K562 (cell line): ENCODE results near the gene TGFBR1. TPM values are rescaled to one million over a fixed set of nuclear protein-coding genes. Genes with fewer than 3 reads are reported as not detected.

Experiments
- ATAC-seq: fragments of 200-7000 bp; cut with Tn5 transposase; 3 replicates; pipeline ENCODE4 v1.9.1; 2020; ENCODE audit warnings: moderate library complexity
- BruUV-seq: library from RNA; stranded (reverse); fragments of 400-500 nt; replicated peaks from 2 replicates; lab custom pipeline; 2021; lab: Mats Ljungman, UMichigan
- CTCF ChIA-PET: fragments of 300-600 bp; formaldehyde crosslinking; extraction: SDS; loops from one replicate; lab custom pipeline; 2021; ENCODE audit warnings: low intra/inter-chr PET ratio; lab: Yijun Ruan, JAX
- POLR2A ChIA-PET: fragments of 300-600, 350-650 bp; sonication (Branson Sonifier 250); formaldehyde crosslinking; extraction: SDS; loops from one replicate; lab custom pipeline; 2021; ENCODE audit warnings: antibody characterized with exemption, inconsistent platforms; lab: Yijun Ruan, JAX
- DNase-seq, 4 experiments: peaks; one replicate each; pipeline versions ENCODE4 v3.0.0 to v3.0.0-alpha.2; 2011 to 2018; ENCODE audit warnings: low spot score in 3 of 4, mixed read lengths in 3 of 4; ENCODE audit errors: extremely low read depth in 1 of 4
- FAIRE-seq: peaks from 2 replicates; lab custom pipeline; 2011; peaks lifted over from hg19 to GRCh38; lab: Jason Lieb, UNC
- H2AFZ ChIP-seq: 2 replicates; pipeline ENCODE4 v1.6.0; 2011; ENCODE audit warnings: low read depth, low read length, control low read depth, inconsistent platforms
- H3K27ac ChIP-seq: fragments of 200-600 bp; 3 replicates; pipeline ENCODE4 v1.8.0; 2011; ENCODE audit warnings: low read depth, mild to moderate bottlenecking, control low read depth, inconsistent platforms, low read length, moderate library complexity, mixed read lengths; ENCODE audit errors: extremely low read depth
- H3K27me3 ChIP-seq, 2 experiments: fragments of 300-600 bp in 1 of 2; 2 replicates in 1 of 2; 3 replicates in 1 of 2; pipeline versions ENCODE4 v1.6.0 to v1.8.0; 2011; ENCODE audit warnings: inconsistent platforms in 2 of 2, low read length in 2 of 2, mild to moderate bottlenecking in 1 of 2, mixed read lengths in 1 of 2, moderate library complexity in 1 of 2; ENCODE audit not compliant: control insufficient read depth in 2 of 2, insufficient read depth in 2 of 2
- H3K36me3 ChIP-seq: fragments of 300-600 bp; 3 replicates; pipeline ENCODE4 v1.8.0; 2011; ENCODE audit warnings: mild to moderate bottlenecking, low read length, inconsistent platforms; ENCODE audit not compliant: control insufficient read depth, insufficient read depth
- H3K4me1 ChIP-seq, 2 experiments: fragments of 200-600 bp in 1 of 2; replicated peaks in 1 of 2; 2 replicates in 1 of 2; 3 replicates in 1 of 2; pipeline versions ENCODE4 v1.5.1 to v1.8.0; 2011; ENCODE audit warnings: inconsistent platforms in 2 of 2, low read length in 2 of 2, mild to moderate bottlenecking in 1 of 2, mixed read lengths in 1 of 2, moderate library complexity in 1 of 2; ENCODE audit not compliant: control insufficient read depth in 2 of 2, insufficient read depth in 2 of 2
- H3K4me2 ChIP-seq: 2 replicates; pipeline ENCODE4 v1.6.1; 2011; ENCODE audit warnings: low read length, control low read depth, inconsistent platforms, mixed read lengths; ENCODE audit not compliant: insufficient read depth
- H3K4me3 ChIP-seq: fragments of 200-600 bp; sonication (generic), shearing (Covaris generic); 2 replicates; pipeline ENCODE4 v1.5.1; 2016; ENCODE audit warnings: control low read depth, inconsistent platforms
- H3K79me2 ChIP-seq: fragments of 200-600 bp; 3 replicates; pipeline ENCODE4 v1.8.0; 2011; ENCODE audit warnings: low read length, inconsistent platforms; ENCODE audit not compliant: control insufficient read depth, insufficient read depth
- H3K9ac ChIP-seq, 2 experiments: 2 replicates each; pipeline versions ENCODE4 v1.6.0 to v1.6.1; 2011; ENCODE audit warnings: low read depth in 2 of 2, low read length in 2 of 2, control low read depth in 1 of 2, inconsistent platforms in 1 of 2, mild to moderate bottlenecking in 1 of 2, mixed read lengths in 1 of 2; ENCODE audit not compliant: insufficient read depth in 1 of 2
- H3K9me1 ChIP-seq: one replicate; pipeline ENCODE4 v1.6.0; 2011; ENCODE audit warnings: inconsistent platforms, mild to moderate bottlenecking, low read length, moderate library complexity; ENCODE audit not compliant: control insufficient read depth, insufficient read depth
- H3K9me3 ChIP-seq: replicated peaks from 2 replicates; pipeline ENCODE4 v1.5.1; 2011; ENCODE audit warnings: low read depth, low read length, inconsistent platforms; ENCODE audit not compliant: control insufficient read depth, insufficient read depth
- H4K20me1 ChIP-seq: replicated peaks from 2 replicates; pipeline ENCODE4 v1.6.1; 2011; ENCODE audit warnings: low read length, inconsistent platforms, mixed read lengths; ENCODE audit not compliant: control insufficient read depth, insufficient read depth
- CBX1 ChIP-seq: sonication (generic); IDR thresholded peaks from 2 replicates; pipeline ENCODE4 v1.6.1; 2016; ENCODE audit warnings: antibody characterized with exemption, low read depth, mild to moderate bottlenecking
- HSF4 ChIP-seq: fragments of 250-450 bp; sonication (Bioruptor Pico); IDR thresholded peaks from 2 replicates; pipeline ENCODE4 v2.1.2; 2022; ENCODE audit warnings: mild to moderate bottlenecking, moderate library complexity, borderline replicate concordance
- KLF1 ChIP-seq: fragments of 450-650 bp; IDR thresholded peaks from 2 replicates; pipeline ENCODE4 v1.6.1; 2016; ENCODE audit warnings: missing genetic modification characterization, missing compliant biosample characterization
- POLR2G ChIP-seq: fragments of 200-400 bp; formaldehyde crosslinking; IDR thresholded peaks from 2 replicates; pipeline ENCODE4 v1.6.1; 2017; ENCODE audit warnings: low read depth, mild to moderate bottlenecking, antibody characterized with exemption, low read length, moderate library complexity
- RCOR1 ChIP-seq, 2 experiments: IDR thresholded peaks; 2 replicates each; pipeline ENCODE4 v1.6.1; 2012; ENCODE audit warnings: low read depth in 2 of 2, low read length in 2 of 2, borderline replicate concordance in 1 of 2, improper control_type of control experiment in 1 of 2
- SMARCA4 ChIP-seq: fragments of 450-650 bp; IDR thresholded peaks from 2 replicates; pipeline ENCODE4 v1.6.1; 2016
- TSC22D4 ChIP-seq: fragments of 450-650 bp; IDR thresholded peaks from 2 replicates; pipeline ENCODE4 v1.6.1; 2016; ENCODE audit warnings: missing genetic modification characterization, missing biosample characterization, control low read depth
- YY1 ChIP-seq, 3 experiments: IDR thresholded peaks; 2 replicates each; pipeline ENCODE4 v1.6.1; 2011; ENCODE audit warnings: low read length in 2 of 3, mild to moderate bottlenecking in 2 of 3, moderate library complexity in 2 of 3, borderline replicate concordance in 1 of 3, control low read depth in 1 of 3, low read depth in 1 of 3; ENCODE audit not compliant: insufficient read depth in 3 of 3, insufficient replicate concordance in 2 of 3, control insufficient read depth in 1 of 3, insufficient read length in 1 of 3; ENCODE audit errors: extremely low read depth in 1 of 3
- ZNF134 ChIP-seq: fragments of 250-450 bp; sonication (Bioruptor Pico); conservative IDR thresholded peaks from 2 replicates; pipeline ENCODE4 v1.4.0; 2020
- ZNF436 ChIP-seq: fragments of 250-450, 450-650 bp; sonication (Bioruptor Pico); formaldehyde crosslinking; IDR thresholded peaks from 2 replicates; pipeline ENCODE4 v1.7.0; 2020; ENCODE audit warnings: mild to moderate bottlenecking
- in situ Hi-C: fragments of 300-500 bp; cut with MboI; formaldehyde crosslinking; loops from 4 replicates; pipeline ENCODE4 v1.15.0; 2018; ENCODE audit warnings: inconsistent platforms, mixed read lengths
- intact Hi-C: fragments of 100-400 bp; cut with micrococcal nuclease; formaldehyde crosslinking; loops from 2 replicates; pipeline ENCODE4 v1.14.2; 2022
- polyA plus RNA-seq, 8 experiments: library from polyadenylated mRNA; depleted of rRNA in 4 of 8; stranded (reverse) in 5 of 8; unstranded in 3 of 8; fragments of >200 nt; fragmentation: Nextera tagmentation in 2 of 8; fragmentation: Illumina TruSeq in 1 of 8; extraction: Ambion mirVana in 2 of 8; extraction: Trizol in 1 of 8; gene quantifications; 2 replicates each; pipeline versions ENCODE4 v1.2.1 to v1.2.3, GENCODE V29; 2011 to 2014; ENCODE audit warnings: inconsistent platforms in 1 of 8, missing spikeins in 1 of 8
- total RNA-seq, 7 experiments: library from RNA; depleted of rRNA in 6 of 7; stranded (reverse); fragments of >200 nt in 6 of 7; fragmentation: Illumina TruSeq in 2 of 7; extraction: Trizol in 2 of 7; gene quantifications; 2 replicates each; pipeline versions ENCODE4 v1.2.1 to v1.2.3, GENCODE V29; 2011 to 2021; ENCODE audit warnings: low replicate concordance in 1 of 7
- TF ChIP-seq, protein P1 (sequence below): fragments of 250-450 bp; sonication (Bioruptor Pico); IDR thresholded peaks from 2 replicates; pipeline ENCODE4 v1.5.0; 2022; ENCODE audit warnings: mild to moderate bottlenecking
- TF ChIP-seq, protein P2 (sequence below): sonication (generic); formaldehyde crosslinking; IDR thresholded peaks from 2 replicates; pipeline ENCODE4 v1.9.0; 2022; ENCODE audit warnings: mild to moderate bottlenecking, missing genetic modification reagents
- TF ChIP-seq, protein P3 (sequence below): sonication (generic); formaldehyde crosslinking; IDR thresholded peaks from 2 replicates; pipeline ENCODE4 v1.8.0; 2022; ENCODE audit warnings: missing genetic modification reagents, mild to moderate bottlenecking, borderline replicate concordance

TGFBR1 gene
- total and polyA plus RNA-seq, 9 of the 15 experiments (the other 6 are each of a cell fraction or from before 2014, with no cell fraction given): 15.5 to 62.4 (median 42.7) TPM

DNA sequence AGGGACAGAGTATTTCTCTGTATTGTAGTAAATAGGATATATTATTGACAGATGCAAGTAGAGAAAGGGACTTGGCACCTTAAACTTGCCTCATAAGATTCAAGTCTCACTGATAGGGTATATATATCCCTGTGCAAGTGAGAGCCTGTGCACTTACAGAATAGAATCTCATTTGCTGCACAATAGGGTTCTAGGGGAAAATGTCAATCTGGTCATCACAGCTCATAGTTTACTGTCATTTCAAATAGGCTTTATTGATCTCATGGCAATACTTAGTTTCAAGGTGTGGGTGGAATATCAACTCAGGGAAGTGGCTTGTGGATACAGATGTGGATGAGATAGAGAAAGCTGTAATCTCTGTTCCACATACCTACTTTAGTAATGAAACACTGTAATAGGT lies 42.3 kb downstream of the TGFBR1 start:
- no peak overlapping the region for H3K4me3 ChIP-seq
- intact Hi-C loops: no loop called here
- no peak overlapping the region for H3K4me2 ChIP-seq
- TF ChIP-seq ZNF134 (CRISPR knock-in tag) (no peak), CBX1 (no peak), HSF4 (CRISPR knock-in tag) (no peak), KLF1 (tag) (no peak), TSC22D4 (tag) (no peak), YY1 (IDR thresholded peaks at IDR 0.05; ENCODE audit: borderline replicate concordance in 1 of 3, control insufficient read depth in 1 of 3, extremely low read depth in 1 of 3, insufficient read depth in 3 of 3, insufficient read length in 1 of 3, insufficient replicate concordance in 2 of 3, low read depth in 1 of 3, low read length in 2 of 3) (no peak), SMARCA4 (no peak), RCOR1 (IDR thresholded peaks at IDR 0.05; ENCODE audit: borderline replicate concordance in 1 of 2, low read depth in 2 of 2, low read length in 2 of 2) (no peak), ZNF436 (CRISPR knock-in tag) (no peak), POLR2G (no peak)
- TF ChIP-seq, protein P1, sequence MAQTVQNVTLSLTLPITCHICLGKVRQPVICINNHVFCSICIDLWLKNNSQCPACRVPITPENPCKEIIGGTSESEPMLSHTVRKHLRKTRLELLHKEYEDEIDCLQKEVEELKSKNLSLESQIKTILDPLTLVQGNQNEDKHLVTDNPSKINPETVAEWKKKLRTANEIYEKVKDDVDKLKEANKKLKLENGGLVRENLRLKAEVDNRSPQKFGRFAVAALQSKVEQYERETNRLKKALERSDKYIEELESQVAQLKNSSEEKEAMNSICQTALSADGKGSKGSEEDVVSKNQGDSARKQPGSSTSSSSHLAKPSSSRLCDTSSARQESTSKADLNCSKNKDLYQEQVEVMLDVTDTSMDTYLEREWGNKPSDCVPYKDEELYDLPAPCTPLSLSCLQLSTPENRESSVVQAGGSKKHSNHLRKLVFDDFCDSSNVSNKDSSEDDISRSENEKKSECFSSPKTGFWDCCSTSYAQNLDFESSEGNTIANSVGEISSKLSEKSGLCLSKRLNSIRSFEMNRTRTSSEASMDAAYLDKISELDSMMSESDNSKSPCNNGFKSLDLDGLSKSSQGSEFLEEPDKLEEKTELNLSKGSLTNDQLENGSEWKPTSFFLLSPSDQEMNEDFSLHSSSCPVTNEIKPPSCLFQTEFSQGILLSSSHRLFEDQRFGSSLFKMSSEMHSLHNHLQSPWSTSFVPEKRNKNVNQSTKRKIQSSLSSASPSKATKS: no peak
- TF ChIP-seq, protein P2, sequence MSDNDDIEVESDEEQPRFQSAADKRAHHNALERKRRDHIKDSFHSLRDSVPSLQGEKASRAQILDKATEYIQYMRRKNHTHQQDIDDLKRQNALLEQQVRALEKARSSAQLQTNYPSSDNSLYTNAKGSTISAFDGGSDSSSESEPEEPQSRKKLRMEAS (CRISPR knock-in tag): no peak
- TF ChIP-seq, protein P3, sequence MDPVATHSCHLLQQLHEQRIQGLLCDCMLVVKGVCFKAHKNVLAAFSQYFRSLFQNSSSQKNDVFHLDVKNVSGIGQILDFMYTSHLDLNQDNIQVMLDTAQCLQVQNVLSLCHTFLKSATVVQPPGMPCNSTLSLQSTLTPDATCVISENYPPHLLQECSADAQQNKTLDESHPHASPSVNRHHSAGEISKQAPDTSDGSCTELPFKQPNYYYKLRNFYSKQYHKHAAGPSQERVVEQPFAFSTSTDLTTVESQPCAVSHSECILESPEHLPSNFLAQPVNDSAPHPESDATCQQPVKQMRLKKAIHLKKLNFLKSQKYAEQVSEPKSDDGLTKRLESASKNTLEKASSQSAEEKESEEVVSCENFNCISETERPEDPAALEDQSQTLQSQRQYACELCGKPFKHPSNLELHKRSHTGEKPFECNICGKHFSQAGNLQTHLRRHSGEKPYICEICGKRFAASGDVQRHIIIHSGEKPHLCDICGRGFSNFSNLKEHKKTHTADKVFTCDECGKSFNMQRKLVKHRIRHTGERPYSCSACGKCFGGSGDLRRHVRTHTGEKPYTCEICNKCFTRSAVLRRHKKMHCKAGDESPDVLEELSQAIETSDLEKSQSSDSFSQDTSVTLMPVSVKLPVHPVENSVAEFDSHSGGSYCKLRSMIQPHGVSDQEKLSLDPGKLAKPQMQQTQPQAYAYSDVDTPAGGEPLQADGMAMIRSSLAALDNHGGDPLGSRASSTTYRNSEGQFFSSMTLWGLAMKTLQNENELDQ (CRISPR knock-in tag): no peak
- FAIRE-seq (no peak), ATAC-seq (no peak), DNase-seq (no peak)
- H3K36me3 ChIP-seq: peaks cover 92% of the 10 kb centered on the region
- H3K9ac ChIP-seq: no peak overlapping the region
- H3K27ac ChIP-seq: no peak overlapping the region
- H3K9me1 ChIP-seq: no peaks in the 10 kb centered on the region
- H3K4me1 ChIP-seq: no peaks in the 10 kb centered on the region
- in situ Hi-C loops: no loop called here
- BruUV-seq: no TSS peak
- no peak overlapping the region for H2AFZ ChIP-seq
- no peaks in the 10 kb centered on the region for H3K79me2 ChIP-seq
- H3K9me3 ChIP-seq: no peaks in the 10 kb centered on the region
- no peaks in the 10 kb centered on the region for H3K27me3 ChIP-seq
- POLR2A ChIA-PET: no interaction called here
- CTCF ChIA-PET: no interaction called here
- H4K20me1 ChIP-seq: no peaks in the 10 kb centered on the region
